ENCODE measurements around the gene SCNM1.

DNA sequence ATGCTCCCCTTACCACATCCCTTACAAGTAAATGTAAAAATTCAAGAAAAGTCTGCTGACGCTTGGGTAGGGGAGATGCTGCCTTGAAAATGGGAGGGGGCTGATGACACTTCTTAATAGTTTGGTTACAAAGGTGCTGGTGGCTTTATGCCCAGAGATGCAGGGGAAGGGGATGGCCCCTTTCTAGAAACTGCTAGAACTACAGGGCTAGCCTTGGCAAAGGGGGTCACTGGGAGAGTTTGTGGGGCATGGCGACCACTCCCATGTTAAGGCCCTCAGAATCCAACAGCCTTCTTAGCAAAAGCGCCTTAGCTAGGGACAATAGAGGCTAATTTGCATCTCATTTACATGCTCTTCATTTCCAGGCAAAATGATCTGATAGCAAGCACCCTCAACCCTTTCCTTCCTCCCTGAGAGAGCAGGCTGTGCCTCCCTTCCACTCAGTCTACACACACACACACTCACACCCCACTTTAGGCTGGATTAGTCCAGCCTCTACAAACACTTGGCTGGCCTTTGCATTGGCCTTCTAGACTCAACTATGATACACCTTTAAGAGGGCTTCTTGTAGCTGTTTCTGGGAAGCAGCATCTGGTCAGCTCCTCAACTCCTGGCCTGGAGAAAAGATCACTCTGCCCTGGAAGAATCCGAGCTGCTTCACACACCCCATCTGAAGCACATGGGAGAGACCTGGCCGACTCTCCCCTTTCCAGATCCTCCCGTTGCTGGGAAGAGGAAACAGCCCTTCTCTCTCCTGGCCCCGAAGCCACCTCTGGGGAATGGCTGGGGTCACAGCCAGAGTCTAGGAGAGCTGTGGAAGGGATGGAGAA is 21.3 kb upstream of the SCNM1 start:
- TF ChIP-seq, protein P1, sequence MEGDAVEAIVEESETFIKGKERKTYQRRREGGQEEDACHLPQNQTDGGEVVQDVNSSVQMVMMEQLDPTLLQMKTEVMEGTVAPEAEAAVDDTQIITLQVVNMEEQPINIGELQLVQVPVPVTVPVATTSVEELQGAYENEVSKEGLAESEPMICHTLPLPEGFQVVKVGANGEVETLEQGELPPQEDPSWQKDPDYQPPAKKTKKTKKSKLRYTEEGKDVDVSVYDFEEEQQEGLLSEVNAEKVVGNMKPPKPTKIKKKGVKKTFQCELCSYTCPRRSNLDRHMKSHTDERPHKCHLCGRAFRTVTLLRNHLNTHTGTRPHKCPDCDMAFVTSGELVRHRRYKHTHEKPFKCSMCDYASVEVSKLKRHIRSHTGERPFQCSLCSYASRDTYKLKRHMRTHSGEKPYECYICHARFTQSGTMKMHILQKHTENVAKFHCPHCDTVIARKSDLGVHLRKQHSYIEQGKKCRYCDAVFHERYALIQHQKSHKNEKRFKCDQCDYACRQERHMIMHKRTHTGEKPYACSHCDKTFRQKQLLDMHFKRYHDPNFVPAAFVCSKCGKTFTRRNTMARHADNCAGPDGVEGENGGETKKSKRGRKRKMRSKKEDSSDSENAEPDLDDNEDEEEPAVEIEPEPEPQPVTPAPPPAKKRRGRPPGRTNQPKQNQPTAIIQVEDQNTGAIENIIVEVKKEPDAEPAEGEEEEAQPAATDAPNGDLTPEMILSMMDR (conservative IDR thresholded peaks at IDR 0.05 in 1 of 2, IDR thresholded peaks at IDR 0.05 in 1 of 2; ENCODE audit: low read depth in 1 of 2, low read length in 2 of 2): no peak
- TF ChIP-seq EZH2 (IDR thresholded peaks at IDR 0.05; ENCODE audit: low read length, missing control alignments): no peak
